HG02610 (cell line): ENCODE results near the gene GLDC.
"Not testable (repeated sequence)": the region's sequence is repeated elsewhere in the genome, so short reads cannot be mapped to it uniquely, and the experiment has no call there.

ENCODE experiments used
- ATAC-seq: cut with Tn5 transposase; IDR thresholded peaks from one replicate; pipeline ENCODE4 v1.9.1; 2021; ENCODE audit warnings: mild to moderate bottlenecking, moderate library complexity; ENCODE audit not compliant: unreplicated experiment

The GLDC gene

DNA sequence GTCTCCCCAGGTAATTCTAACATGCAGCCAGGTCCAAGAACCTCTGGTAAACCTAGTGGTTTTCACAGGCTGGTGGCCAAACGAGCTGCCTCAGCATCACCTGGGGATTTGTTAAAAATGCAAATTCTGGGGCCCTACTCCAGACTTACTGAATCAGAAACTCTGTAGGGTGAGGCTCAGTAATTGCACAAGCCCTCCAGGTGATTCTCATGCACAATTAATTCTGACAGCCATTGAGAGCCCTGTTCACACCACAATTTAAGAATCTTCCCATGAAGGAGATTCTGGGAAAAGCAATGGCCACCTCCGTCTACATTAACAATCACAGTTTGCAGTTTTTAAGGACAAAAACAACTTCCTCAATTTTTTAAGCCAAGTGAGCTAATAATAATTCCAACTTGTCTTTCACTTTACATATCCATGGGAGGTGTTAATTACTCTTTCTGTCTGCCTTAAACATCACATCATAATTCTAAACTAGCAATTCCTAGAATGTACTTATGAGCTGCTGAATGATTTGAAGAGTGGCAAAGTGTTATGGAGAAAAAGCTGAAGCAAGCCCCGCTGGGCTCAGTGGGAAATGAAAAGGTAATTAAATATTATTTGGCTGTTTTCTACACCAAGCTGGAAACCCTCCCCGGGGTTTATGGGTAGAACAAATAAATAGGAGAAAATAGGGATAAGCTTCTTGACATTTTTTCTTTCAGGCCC lies 70.0 kb downstream of the GLDC start:
- peak; percentile 96 for ATAC-seq

DNA sequence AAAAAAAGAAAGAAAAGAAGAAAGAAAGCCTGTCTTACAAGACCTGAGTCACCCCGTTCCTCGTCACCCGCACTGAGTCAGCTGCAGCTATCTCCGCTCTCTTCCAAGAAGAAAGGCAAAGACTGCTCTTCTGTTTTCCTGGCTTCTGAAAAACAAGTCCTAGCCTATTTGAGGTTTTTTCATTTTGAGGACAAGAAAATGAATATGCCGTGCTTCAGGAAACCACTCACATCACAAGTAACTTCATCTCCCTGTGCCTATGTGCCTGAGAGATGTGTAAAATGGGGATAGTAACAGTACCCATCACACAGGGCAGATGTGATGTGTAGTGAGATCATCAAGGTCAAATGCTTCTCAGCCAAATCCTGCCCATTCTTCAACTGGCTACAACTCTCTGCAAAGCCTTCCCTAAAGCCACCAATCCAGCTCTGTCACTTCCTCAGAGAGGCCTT lies 78.4 kb downstream of the GLDC start:
- ATAC-seq, result no peak

DNA sequence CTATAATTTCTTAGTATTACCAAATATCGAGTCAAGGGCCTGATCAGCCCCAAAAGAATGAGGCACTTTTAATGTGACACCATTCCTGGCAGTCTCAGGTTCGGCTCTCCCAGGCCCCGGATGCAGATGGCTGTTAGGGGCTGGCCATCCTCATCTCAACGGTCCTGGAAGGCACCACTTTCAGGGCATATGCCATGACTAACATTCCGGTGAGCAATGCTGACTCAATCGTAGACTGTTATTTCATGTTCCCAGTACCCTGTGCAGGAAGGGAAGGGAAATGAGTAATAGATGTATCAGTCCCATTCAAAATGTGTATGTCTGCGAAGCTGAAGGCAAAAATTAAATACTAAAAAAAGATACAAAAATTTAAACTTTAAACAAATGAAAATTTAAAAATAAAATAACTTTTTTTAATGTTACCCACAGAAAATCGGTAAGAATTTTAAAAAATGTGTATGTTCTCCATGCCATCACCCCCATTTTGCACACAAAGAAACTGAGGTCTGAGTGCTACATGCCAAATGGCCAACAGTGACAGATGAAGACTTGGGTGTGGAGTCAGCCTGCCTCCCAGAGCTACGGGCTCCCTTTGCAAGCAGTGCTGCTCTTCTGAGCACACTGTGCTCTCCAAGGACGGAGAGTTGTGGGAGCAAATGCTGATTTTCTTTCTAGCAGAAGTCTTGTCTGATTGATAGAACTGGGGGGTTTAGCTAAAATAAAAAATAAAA lies 79.0 kb downstream of the GLDC start:
- ATAC-seq, result no peak

DNA sequence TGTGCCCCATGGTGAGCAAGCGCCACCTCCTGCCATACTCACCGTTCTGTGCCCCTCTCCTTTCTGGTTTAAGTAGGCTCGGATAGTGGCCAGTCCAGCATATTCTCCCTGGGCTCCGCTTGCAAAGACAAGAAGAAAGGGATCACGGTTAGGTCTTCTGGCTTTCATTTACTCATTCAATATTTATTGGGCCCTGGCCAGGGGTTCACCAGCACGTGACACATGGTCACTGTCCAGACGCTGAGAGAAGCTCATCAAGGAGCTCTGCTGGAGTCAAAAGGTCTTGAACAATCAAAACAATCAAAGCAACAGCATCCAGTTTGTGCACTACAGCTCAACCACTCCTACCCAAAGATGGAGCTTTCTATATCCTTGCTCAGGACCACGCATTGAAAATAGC lies 80.2 kb downstream of the GLDC start:
- ATAC-seq, result no peak

DNA sequence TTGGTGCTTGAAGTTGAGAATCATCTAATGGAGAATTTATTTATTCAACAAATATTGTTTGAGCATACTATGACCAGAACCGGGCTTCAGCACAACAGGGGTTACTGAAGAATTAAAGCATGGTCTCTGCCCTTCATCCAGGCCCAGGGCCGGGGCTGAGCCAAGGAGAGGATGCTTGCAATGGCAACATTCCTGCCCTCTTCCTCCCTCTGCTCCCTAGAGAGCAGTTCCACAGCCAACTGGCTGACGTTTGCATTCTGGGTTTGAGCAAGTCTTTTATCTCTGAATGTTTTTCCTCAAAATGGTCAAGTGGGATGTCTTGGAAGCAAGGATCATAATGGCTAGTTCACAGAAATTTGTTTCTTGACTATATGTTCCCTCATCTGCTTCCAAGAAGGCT lies 80.7 kb downstream of the GLDC start:
- ATAC-seq, result no peak

DNA sequence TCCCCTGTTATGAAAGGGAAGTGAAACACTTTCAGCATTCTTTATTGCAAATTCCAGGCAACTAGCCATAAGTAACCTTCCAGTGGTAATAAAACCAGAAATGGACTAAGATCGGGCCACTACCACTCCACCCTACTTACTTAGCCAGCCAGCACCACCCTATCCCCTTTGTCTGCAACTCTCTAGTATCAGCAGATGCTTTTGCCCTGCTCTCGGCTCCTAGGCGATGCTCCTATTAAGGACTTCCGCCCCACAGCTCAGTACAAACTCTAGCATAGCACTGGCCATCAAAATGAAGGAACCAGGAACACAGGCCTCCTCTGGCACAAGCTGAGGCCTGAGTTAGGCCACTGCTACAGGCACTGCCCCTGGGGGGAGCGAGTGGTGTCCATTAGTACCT lies 81.2 kb downstream of the GLDC start:
- no peak for ATAC-seq

DNA sequence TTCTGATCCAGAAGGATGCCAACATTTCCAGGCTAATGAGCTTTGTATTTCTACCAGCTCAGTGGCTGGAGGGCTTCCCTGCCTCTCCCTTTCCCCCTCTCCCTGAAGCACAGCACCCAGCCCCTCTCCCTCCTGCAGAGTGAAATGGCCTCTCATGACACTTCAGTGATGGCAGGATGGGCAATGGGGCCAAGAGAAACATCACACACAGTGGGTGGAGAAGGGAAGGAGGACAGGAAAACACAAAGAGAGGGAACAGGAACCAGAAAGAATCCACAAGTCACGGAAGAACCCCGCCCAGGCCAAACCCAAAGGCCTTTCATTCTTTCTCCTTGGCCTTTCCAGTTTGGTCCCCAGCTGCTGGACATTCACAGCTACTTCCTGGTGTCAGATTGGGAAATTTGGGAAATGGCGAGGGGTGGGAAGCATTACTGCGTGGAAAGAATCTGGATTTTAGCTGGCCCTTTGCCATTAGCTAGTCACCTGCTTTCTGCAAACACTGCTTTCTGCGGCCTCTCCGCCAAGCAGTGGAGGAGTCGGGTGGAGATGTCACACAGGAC lies 82.6 kb downstream of the GLDC start:
- ATAC-seq, result no peak

DNA sequence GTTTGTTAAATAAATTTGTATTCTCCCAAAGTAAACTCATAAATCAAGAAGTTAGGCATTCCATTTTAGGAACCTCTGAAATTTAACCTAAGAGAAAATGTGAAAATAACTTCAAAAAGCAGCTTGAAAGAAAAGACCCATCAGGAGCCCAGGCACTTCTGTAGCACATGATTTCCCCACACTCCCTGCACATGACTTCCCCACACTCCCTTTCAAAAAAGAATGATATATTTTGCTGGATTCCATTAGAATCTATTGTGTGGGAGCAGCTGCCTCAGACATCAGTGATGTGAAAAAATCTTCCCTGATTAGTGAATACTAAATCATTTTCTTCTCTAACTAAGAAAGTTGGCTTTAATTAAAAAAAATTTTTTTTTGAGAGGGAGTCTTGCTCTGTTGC lies 83.3 kb downstream of the GLDC start:
- no peak for ATAC-seq

DNA sequence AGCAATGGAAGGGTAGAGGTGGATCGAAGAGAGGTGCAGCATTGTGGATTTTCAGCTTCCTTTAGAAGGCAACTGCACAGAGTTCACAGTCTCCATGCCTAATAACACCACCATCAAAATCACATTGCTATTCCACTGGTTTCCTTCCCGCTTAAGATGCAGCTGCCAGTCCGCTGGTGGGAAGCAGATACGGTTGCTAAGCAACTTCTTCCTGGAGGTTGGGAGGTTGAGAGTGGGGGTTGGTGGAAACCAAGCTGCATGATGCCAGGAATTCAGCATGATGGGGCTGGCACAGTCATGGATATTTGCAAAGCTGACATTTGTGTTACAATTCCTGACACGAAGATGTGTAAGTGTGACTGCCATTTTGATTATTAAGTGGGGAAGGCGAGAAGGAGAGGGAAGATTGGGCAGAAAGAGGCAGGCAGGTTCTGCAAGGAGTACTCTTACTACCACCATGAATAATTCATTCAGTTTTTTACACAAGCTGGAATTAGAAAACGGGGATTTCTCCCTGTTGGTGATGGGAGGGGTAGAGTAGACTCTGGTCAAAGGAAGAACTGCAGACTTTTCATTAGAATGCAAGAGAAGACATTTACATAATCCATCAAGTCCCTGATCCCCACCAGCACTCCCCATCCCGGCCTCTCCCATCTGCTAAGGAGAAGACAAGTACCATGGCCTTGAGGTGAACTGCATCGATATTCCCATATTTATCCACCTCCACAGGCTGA lies 87.5 kb downstream of the GLDC start:
- ATAC-seq, result no peak

DNA sequence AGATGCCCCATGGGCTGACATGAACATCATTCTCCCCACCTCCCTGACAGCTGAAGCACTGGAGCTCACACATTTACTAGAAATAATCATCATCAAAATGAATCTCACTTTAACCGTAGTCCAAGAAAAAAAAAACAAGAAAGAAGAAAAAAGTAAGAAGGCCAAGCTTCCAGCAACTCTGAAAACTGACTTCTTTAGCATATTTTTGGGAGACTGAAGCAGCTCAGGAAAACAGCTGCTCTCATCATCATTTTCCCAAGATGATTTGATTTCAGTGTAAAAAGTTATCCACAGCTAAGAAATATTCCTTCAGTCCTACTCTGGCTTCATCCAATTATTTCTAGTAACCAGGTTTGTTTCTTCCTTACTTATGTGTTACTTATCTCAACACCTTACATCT lies 91.7 kb downstream of the GLDC start:
- no peak for ATAC-seq

DNA sequence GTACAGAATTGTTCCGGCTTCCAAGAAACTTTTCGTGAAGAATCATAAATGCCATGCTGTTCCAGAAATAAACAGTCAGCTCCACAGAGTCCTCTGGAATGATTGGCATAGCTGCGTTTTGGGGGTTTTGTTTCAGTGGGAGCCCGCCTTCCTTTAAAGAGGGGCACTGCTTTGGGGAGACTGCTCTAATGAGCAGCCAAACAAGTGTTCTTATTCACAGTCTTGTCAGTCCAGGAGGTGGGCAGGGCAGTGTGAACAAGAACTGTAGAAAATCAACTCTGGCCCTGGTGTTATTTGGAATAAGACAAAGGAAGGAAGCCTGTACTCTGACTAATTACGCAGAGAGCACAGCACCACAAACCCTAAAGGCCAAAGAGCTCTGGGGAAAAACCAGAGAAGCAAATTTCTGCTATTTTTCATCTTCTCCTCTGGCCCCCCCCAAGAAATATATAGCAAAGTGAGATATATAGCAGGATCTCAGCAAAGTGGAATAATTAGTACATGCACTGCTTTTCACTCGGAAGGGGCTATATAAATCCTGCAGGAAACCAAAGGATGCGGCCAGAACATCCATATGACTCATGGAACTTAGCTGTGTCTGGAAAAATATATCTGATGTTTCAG lies 92.9 kb downstream of the GLDC start:
- ATAC-seq, result no peak

DNA sequence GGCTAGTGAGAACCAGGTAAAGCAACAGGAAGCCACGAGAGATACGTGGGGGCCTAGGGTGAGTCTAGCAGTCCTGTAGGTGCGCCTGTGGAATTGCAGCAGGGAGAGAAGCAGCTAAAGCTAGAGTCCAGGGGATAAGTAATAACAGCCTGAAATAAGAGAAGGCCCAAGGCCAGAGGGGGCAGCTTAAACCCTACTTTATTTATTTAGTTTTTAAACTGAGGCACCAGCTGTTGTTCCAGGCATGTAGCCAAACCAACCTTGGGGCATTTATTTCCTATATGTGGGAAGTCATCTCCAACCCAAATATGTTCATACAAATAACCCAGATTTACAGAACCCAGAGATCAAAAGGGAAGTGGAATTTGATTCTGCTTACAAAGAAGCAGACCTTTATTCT lies 93.5 kb downstream of the GLDC start:
- ATAC-seq, result no peak

DNA sequence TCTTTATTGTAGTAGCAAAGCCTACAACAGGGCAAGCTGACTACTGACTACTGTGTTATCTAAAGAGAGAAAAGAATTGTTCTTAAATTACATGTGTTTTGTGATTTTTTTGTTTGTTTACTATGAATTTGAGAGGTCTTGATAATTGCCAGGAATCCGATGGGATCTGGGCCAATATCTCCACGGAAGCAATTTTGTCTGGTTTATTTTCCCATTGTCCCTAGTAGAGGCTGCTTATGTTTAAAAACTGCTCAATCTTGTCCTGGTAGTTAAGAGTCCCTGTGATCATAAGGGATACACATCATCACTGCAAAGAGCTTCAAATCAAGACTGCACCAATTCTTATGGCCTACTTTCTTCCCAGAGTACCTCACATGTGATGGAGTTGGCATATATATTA lies 94.4 kb downstream of the GLDC start:
- no peak for ATAC-seq

DNA sequence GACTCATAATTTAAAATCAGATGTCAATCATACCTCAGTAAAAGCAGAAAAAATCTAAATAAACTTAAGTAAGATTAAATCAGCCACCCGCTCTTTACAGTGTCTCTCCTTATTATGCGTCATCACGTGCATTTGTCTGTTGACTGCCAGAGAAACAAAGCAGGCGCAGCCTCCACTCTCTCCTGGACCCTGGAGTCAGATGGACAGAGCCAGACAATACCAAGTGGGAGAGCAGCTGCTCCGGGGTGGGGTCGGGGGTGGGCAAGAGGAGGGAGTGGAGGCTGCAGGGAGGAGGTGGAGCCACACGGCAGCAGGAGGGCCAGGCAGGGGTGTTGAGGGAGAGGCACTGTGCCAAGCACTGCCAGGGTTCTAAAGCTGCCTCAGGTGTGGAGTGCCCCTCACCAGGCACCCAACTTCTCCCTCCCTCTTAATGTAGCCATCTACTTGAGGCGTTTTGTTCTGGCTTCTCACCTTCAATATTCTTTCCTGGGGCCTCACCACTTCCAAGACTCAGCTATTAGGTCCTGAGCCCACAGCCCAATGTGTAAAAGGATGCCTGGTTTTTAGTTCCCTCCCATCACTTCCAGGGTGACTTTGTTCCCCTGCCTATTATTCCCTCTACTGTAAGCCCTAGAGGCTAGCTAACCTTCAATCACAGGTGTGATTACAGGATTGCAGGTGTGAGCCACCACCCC lies 96.3 kb downstream of the GLDC start:
- ATAC-seq, result no peak

DNA sequence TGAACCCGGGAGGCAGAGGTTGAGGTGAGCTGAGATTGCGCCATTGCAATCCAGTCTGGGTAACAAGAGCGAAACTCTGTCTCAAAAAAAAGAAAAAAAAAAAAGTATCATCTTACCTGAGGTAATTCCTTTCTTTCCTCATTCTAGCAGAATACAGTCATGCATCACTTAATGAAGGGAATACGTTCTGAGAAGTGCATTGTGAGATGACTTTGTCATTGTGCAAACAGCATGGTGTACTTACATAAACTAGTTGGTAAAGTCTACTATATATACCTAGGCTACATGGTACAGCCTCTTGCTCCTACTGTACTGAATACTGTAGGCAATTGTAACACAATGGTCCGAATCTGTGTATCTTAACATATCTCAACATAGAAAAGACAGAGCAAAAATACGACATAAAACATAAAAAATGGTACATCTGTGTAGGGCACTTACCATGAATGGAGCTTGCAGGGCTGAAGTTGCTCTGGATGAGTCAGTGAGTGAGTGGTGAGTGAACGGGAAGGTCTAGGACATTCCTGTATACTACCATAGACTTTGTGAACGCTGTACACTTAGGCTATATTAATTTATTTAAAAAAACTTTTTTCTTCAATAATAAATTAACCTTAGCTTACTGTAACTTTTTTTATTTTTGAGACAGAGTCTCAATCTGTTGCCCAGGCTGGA lies 100.4 kb downstream of the GLDC start:
- no peak for ATAC-seq

DNA sequence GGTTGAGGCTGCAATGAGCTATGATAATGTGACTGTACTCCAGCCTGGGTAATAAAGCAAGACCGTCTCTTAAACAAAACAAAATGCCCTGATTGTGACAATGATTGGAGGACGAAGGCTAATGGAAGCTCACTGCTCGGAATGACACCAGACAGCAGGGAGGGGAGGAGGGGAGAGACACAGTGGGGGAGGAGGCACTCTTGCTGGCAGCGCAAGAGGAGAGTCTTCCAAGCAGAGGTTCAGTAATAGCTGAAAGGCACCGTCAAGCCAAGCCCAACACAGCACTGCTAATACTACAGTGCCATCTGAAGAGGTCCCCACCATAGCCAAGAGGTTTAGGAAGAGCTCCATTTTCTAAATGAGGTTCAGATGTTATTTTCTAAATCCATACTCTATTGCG lies 102.3 kb downstream of the GLDC start:
- no peak for ATAC-seq

DNA sequence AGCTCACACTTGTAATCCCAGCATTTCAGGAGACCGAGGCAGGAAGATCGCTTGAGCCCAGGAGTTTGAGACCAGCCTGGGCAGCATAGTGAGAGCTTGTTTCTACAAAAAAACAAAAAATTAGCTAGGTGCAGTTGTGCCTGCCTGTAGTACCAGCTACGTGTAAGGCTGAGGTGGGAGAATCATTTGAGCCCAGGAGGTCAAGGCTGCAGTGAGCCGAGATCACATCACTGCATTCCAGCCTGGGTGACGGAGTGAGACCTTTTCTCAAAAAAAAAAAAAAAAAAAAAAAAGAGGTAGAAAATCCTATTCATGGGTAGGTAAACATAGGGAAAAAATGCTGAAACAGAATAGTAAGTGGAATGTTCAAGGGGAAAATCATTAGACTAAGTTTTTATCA lies 102.9 kb downstream of the GLDC start:
- not testable (repeated sequence) for ATAC-seq

DNA sequence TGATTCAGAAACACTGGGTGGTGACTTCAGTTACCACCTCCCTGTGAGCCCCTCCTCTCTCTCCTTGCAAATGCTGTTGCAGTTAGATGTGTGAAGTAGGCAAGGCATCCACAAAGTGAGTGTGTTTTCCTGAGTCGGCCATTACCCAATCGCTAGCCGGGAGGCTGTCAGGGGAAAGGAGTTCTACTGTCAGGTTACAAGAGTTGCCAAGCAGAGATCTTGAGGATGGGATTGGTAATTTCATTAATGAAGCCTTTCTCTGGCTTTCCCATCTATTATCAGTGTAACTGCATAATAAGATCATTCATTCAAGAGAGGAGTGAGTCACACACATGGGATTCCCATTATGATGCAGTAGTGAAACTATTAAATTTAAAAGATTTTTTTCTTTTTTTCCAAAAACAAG lies 106.9 kb downstream of the GLDC start:
- ATAC-seq, result no peak

DNA sequence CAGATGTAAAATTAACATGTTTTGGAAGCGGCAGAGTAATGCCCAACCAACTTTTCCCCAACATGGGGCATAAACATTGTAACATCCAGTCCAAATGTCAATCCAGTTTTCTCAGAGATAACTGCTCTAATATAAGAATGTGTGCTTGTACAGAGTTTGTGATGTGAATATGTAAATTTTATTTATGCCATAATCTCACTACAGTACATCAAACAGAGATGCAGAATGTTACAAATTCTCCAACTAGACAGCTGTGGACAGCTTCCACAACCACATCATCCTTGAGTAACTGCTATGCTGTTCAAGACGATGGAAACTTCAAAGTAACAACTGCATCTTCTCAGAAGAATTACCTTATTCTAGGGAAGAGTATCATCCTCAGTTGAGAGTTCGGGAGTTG lies 109.9 kb downstream of the GLDC start:
- ATAC-seq, result no peak
